SK-N-DZ (cell line): ENCODE data around the gene KRTAP5-2.
"Not testable (repeated sequence)": the region's sequence is repeated elsewhere in the genome, so short reads cannot be mapped to it uniquely, and the experiment has no call there.

Experiments used
- DNase-seq: peaks from one replicate; pipeline ENCODE4 v3.0.0-alpha.2; 2015; ENCODE audit warnings: low spot score

Gene KRTAP5-2

DNA sequence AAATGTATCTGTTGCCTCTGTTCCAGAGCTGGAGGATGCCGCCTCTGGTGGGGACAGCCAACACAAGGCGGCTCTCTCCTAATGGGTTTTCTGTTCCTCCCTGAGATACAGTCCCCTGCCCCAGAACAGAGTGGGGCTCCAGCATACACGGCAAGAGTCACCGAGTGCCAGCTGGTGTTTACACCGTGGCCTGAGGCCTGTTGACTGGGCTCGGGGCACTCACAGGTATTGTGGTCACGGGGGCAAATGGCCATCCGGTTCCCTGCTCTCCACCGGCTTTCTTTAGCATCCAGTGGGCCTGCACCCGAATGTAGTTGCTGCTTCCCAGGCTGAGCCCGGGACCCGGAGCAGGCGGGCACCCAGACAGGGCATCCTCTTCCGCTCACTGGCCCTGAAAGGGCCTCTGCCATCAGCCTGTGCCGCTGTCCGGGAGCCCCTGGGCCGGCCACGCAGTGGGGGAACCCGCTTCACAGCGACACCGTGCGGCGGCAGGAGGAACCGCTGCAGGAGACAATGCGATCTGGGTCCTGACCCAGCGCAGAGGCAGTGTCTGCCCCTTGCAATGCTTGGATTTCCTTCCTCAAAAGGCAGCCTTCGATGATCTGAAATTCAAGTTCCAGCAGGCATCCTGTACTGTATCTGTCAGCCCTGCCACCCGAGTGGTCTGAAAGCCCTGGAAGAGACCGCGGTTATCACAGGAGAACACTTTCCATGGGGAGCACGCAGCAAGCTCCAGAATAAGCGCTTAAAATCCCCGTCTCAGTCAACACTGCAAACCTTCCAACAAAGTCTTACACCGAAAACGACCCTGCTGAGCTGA lies 30.6 kb upstream of the KRTAP5-2 start:
- DNase-seq, result peak; percentile 43

DNA sequence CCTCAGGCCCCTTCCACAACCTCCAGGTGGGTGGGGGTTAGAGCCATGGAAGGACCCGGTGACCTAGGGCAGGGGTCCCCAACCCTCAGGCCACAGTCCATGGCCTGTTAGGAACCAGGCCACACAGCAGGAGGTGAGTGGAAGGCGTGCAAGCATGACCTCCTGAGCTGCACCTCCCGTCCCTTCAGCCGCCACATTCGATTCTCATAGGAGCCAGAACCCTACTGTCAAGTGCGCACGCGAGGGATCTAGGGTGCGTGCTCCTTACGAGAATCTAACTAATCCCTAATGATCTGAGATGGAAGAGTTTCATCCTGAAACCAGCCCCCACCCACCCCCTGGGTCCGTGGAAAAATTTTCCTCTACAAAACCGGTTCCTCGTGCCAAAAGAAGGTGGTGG lies 27.4 kb upstream of the KRTAP5-2 start:
- DNase-seq, result no peak

DNA sequence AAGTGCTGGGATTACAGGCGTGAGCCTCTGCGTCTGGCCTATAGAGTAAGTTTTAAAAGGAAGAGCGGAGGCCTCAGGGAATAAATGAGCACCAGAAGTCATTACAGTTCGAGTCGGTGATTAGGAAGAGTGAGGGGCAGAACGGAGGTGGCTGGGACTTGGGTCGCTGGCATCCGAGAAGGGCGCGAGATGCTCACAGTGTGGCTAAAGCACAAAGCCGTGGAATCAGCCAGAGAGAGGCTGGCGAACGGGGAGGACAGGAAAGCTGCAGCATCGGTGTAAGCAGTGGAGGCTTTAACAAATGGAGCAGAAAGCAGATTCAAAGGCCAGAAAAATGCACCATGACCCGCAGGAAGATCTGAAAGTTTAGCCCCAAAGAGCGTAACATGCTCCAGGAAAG lies 26.5 kb upstream of the KRTAP5-2 start:
- DNase-seq, result no peak

DNA sequence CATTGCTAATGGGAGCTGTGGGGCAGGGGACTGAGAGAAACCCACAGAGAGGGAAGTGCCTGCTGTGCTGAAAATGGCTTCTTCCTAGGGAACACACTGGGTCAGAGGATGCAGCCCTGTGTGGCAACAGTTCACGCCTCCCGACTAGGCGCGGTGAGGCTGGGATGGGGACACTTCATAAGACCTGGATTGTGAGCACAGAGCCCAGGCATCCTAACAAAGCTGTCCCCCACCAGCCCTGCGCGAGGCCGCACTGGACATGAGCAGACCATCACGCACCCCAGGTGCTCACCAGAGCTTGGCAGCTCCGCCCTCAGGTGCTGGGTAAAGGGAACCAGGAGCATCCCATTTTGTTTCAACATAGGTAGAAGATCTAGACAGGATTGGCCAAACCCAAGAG lies 25.6 kb upstream of the KRTAP5-2 start:
- no peak for DNase-seq

DNA sequence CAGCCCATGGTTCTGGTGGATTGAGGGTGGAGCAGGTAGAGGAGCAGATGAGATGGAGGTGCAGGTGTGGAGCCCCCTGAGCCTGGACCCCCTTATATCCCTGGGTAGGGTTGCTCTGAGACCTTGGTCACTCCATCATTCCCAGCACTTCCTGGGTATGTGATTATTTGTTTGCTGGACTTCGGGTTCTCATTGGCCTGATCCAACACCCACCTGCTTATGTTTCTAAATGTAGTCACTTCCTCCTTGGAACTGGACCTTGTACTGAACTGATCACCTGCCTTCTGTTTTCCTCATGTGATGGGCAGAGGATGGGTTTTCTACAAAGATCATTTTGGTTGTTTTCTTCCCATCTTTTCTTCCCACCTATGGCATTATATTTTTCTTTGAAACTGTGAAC lies 24.0 kb upstream of the KRTAP5-2 start, which contains the start of gene KRTAP5-4:
KRTAP5-4 (minus strand) TSS at position 53 of the 400 bp plus-strand sequence; CDS start at position 8, 45 bp downstream.
- no peak for DNase-seq

DNA sequence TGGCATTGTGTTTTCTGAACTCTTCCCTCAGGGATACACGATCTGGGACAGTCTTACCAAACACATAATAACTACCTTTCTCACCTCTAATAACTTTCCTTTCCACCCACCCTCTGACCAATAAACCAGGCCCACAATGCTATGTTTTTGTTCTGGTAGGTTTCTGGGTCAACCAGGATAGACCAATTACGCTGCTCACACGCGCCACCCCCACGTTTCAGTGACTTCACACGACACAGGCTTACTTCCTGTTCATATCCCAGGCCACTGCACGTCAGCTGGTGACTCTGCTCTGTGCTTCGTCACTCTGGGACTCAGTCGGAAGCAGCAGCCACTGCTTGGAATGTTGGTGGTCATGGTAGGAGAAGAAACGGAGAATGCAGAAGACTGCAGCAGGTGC lies 21.4 kb upstream of the KRTAP5-2 start:
- no peak for DNase-seq

DNA sequence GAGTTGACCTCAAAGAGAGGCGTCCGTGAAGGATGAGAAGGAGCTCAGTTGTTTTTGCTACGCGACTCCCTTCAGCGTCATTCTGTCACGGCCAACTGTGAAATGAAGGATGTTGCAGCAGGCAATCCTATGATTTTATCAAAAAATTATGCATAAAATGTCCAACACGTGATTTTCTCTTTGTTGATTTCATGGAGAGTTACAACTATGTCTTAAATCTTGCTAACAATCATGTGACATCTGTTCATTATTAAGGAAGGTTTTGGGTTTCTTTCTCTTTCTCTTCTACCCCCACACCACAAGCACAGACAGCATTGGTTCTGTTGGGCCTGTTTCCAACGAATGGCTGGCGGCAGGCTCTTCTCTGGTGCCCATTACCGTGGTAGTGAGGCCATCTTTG lies 20.1 kb upstream of the KRTAP5-2 start:
- no peak for DNase-seq

DNA sequence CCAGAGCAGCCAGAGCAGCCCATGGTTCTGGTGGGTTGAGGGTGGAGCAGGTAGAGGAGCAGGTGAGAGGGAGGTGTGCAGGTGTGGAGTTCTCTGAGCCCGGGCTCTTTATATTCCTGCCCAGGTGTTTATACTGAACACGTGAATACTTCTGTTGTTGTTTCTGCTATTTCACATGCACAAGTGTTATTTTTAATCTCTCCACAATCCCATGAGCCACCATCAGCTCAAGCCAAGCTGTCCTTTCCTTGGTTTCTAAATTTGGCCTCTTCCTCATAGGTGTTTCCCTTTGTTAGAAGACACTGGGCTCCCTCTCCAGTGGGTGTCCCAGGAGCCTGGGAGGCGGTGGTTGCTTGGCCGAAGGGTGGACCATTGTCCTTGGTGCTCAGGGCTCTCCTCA lies 10.3 kb upstream of the KRTAP5-2 start, which contains the start of gene KRTAP5-3:
KRTAP5-3 (minus strand) TSS at position 101 of the 400 bp plus-strand sequence; CDS start at position 23, 78 bp downstream.
- DNase-seq, result no peak

DNA sequence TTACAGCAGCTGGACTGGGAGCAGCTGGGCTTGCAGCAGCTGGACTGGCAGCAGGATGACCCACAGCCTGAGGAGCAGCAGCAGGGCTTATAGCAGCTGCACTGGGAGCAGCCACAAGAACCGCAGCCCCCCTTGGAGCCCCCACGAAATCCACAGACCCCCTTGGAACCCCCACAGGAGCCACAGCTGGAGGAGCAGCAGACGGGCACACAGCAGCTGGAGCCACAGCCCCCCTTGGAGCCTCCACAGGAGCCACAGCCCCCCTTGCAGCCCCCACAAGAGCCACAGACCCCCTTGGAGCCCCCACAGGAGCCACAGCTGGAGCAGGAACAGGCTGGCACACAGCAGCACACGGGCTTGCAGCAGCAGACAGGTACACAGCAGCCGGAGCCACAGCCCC lies 9.8 kb upstream of the KRTAP5-2 start:
- DNase-seq, result not testable (repeated sequence)

DNA sequence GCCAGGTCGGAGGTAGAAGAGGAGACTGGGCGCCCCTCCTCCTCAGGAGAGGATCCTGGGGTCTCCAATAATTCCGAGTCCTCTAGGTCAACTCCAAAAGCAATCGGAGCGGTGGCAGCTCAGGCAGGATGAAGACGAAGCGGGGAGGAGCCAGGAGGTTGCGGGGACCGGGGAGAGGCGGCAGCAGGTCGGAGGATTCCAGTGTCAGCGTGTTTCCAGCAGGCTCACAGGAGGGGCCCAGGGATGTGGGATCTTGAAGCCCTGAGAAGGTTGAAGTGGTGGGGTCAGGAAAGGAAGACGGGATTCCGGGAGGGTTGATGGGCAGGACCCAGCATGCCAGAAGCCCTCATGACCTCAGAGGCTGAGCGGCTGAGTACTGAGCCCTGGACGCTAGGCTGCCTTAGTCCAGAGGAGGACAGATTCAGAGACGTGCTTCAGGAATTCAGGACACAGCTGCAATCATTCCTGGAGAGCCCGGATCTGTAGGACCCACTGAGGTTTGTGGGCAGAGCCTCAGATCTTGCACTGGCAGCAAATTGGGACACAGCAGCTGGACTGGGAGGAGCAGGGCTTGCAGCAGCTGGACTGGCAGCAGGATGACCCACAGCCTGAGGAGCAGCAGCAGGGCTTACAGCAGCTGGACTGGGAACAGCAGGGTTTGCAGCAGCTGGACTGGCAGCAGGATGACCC lies 9.2 kb upstream of the KRTAP5-2 start:
- DNase-seq, result not testable (repeated sequence)

DNA sequence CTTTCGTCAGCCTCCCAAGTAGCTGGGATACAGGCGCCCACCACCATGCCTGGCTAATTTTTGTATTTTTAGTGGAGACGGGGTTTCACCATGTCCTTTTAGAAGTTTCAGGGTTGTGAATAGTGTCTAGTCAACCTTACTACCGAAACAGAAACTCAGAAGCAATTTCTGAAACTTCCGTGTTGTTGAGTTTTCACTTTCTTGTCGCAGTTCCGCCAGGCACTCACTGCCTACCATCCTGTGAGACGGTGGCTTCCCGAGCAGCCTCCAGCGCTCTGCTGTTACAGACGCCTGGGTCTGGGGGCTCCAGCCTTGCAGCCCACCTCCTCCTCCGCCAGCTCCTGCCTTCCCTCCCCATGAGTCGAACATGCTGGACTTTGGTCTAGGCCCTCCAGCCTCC lies 7.8 kb upstream of the KRTAP5-2 start:
- DNase-seq, result not testable (repeated sequence)

DNA sequence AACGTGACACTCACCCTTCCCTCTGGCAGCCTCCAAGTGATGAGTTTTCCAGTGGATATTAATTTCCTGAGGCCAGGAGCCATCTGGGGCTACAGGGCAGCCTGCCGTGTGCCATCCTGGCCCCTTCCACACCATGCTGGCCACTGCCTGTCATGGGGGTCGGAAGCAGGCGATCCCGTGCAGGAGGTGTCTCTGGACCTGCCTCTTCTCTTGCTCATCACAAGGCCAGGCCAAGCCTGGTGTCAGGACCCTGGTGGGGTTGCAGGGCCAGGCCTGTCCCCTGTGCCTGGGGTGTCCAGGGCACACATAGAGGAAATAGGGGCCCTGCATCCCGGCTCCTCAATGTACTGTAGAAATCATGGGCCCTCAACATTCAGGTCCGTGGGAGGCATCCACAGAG lies 6.6 kb upstream of the KRTAP5-2 start:
- DNase-seq, result no peak

DNA sequence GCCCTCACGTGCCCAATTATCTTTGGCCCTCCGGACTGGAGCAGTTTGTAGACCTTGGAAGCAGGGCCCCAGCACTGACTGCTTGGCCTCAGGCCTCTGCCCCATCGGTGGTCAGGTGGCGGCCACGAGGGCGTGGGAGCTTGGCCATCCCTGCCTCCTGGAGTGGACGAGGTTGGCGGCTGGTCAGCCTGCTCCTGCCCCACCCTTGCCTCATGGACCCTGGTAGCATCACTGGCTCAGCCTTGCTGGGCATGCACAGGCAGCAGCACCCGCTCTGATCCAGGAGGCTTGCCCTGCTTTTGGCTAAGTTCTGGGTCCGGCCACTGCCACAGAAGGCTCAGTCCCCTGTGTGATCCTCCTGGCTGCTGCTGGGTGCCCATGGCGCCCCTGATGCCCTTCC lies 6.1 kb upstream of the KRTAP5-2 start:
- DNase-seq, result no peak

DNA sequence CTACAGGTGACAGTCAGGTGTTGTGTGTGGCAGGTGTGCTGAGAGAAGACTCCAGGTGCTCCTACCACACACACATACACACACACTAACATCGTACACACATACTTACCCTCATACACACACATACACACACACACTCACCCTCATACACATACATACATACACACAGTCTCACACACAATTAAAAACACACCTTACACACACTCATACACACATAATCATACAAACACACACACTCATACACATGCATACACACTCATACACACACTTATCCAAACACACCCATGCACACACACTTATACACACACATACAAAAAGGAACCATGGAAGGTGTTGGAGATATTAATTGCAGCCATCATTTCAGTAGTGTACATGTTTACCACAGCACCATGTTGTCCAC lies 5.5 kb upstream of the KRTAP5-2 start:
- DNase-seq, result no peak

DNA sequence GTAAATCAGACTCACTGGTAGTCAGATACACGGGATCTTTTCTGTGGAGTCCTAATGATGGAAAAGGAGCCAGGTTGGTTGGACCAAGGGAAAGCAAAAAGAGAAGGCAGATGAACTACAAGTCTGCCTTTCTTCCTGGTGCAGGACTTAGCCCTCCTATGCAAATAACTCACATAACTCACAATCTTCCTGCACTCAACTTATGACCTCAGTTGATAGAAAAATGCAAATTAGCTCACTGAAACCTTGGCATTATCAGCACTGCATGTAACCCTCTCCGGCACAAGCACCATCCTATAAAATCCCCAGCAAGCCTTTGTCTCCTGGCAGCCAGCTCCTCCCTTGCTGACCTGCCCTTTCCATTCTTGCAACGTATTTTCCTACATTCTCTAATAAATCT lies 3.6 kb upstream of the KRTAP5-2 start:
- not testable (repeated sequence) for DNase-seq

DNA sequence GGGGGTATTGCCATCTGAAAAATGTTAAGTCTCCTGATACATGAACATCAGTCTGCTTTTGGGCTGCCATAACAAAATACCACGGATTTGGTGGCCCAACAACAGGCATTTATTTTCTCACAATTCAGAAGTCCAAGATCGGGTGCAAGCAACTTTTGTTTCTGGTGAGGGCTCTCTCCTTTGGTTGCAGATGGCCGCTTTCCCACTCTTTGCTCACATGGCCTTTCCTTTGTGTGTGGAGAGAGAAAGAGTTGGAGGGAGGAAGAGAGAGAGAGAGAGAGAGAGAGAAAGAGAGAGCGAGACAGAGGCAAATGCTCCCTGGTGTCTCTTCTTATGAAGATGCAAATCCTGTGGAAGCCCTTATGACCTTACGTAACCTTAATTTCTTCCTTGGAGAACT lies 2.5 kb upstream of the KRTAP5-2 start:
- DNase-seq, result no peak

DNA sequence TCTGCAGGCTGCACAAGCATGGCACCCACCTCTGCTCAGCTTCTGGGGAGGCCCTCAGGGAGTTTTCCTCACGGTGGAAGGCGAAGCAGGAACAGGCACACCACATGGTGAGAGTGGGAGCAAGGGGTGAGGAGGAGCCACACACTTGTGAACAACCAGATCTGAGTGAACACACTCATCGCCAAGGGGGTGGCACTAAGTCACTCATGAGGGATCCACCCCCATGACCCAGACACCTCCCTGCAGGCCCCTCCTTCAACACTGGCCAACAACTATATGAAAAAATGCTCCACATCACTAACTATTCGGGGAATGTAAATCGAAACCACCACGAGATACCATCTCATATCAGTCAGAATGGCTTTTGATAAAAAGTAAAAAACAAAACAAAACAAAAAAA lies 722 bp upstream of the KRTAP5-2 start:
- DNase-seq, result no peak

DNA sequence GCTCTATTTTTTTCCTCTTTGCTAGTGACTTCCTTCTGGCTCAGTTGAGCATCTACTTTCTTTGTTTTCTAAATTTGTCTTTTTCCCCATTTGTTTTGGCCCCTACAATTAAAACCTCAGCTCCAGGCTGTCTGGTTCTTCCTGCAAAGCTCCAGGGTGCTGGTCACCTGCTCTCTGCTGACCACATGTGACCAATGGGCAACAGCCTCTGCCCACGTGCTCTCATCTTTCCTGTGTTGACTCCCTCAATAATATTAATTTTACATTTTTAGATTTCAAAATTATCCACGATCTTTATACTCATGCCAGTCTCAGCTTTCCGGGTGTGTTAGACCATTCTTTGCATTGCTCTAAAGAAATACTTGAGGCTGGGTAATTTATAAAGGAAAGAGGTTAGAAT lies 312 bp upstream of the KRTAP5-2 start:
- DNase-seq, result not testable (repeated sequence)

DNA sequence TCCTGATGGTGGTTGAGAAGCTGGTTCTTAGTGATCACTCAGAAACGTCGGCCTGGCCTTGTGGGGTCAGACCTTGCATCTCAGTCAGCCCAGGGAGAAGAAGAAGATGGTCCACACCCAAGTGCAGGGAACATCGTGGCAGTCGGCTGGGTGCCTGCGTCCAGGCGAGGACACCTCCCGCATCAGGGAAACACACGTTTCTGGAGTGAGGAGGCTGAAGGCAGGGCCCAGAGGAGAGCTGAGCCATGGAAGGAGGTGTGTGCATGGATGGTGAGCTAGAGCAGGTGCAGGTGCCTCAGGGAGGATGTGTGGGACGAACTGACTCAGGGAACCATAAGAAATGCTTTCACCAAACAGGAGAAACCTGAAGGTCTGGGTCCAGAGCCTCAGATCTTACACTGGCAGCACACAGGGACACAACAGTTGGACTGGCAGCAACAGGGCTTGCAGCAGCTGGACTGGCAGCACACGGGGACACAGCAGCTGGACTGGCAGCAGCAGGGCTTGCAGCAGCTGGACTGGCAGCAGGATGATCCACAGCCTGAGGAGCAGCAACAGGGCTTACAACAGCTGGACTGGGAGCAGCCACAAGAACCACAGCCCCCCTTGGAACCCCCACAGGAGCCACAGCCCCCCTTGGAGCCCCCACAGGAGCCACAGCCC lies 632 bp downstream of the KRTAP5-2 start:
- DNase-seq, result no peak

DNA sequence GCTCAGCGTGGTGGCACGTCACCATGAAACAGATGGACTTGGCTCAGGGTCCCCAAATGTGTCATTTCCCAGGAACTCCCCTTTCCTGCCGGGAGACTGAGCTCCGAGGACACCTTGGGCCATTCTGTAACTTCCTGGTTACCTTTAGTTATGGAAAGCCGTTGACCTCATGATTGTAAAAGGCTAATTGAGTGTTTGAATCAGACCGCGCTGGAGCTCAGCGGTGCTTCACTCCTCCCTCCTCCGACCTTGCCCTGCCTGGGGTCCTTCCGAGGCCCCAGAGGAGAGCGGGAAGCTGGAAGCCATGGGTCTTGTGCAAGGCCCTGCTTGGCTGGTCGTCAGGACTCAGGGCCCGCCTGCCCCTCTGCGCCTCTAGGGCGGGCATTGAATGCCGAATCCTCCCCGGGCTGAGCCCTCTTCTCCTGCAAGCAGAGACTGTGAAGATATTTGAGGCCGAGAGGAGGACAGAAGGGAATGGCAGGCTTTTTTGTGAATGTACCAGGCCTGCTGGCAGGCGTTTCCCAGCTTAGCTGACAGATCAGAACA lies 1.4 kb downstream of the KRTAP5-2 start:
- not testable (repeated sequence) for DNase-seq

DNA sequence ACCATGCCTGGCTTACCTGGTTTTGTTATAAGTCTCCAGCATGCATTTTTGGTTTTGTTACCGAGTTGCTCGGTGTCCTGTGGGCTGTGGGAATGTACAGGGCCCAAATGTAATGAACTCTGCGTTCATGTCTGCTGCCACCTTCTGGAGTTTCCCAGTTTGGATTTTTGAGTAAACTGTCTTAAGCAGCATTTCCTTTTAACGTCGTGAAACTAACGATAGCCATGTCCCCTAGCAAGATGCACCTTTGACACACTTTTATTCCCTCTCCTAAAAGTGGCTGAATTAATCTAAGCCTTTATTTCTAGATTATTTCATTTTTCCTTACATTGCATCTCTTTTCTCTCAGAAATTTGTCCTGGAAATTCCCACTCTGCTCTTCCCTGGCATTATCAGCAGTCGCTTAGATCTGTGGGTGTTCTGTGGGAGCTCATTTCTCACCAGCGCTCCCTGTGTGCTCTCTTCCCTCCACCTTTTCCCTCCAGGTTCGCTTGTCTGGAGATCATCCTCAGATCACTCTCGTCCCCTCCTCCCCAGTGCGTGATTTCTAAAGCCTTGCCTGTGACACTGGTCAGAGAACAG lies 2.0 kb downstream of the KRTAP5-2 start:
- not testable (repeated sequence) for DNase-seq

DNA sequence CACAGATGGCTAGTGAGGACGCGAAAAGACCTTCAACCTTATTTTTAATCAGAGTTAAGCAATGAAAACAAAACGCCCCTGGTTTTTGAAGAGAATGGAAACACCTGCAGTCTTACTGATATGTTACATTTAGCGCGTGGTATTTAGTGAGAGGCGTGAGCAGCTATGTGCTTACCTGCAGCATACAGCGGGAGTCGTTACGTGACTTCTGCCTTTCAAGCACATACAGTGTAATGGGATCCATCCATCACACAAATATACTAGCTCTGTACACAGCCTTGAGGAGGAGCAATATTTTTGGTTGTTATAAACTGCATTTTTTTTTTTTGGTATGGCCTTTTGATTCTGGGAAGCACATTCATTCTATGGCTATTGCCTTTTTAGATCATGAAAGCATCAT lies 5.5 kb downstream of the KRTAP5-2 start:
- DNase-seq, result no peak
